ENCODE data around the gene B3GNT2.

B3GNT2 gene

DNA sequence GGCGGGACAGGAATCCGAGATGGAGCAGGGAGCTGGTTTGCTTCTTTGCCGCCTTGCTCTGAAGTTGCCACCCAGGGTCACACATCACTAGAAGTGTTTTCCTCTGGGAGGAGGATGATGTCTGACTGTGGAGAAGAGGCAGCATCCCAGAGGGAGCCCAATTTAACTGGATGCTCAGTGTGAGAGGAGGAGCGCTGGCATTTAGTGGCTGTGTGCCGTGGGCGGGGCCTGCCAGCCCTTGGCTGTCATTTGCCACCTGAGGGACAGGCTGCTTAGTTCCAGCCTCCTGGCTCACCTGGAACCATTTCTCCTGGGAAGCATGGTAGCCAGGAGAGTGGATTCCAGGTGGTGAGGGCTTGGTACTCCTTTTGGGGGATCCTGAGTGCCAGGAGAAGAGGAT lies 9.6 kb downstream of the B3GNT2 start:
- DNase-seq (ENCODE audit: low spot score): no peak

- no peak for DNase-seq (ENCODE audit: low spot score)
These were observed 10.1 kb downstream of the B3GNT2 start for GRCh38 chr2:62206024-62206423.

- DNase-seq (ENCODE audit: low spot score): no peak
These were observed 11.6 kb downstream of the B3GNT2 start for GRCh38 chr2:62207491-62207890.

GRCh38 chr2:62208074-62208757 lies 12.3 kb downstream of the B3GNT2 start:
- DNase-seq (ENCODE audit: low spot score): no peak

GRCh38 chr2:62208758-62209114 lies 12.8 kb downstream of the B3GNT2 start:
- no peak for DNase-seq (ENCODE audit: low spot score)

DNA sequence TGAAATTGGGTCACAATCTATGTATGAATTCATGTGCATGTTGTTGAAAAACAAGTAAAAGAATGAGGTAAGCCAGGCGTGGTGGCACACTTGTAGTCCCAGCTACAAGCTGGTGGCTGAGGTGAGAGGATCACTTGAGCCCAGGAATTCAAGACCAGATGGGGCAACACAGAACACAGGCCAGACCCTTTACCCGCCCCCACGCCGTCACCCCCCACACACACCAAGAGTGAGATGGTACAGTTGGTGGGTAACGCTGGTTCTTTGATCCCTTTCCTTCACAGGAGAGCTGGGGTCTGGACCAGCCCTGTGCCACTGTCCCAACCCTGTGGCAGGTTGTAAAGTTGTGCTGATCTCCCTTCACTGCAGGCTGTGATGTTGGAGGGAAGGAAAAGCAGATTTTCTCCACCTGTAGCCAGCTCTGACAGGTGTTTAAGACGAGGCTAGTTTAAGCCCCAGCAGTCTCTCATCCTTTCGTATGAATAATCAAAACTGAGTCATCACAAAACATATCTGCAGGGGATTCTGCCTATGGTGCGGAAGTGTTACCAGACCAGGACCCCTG lies 13.6 kb downstream of the B3GNT2 start:
- DNase-seq (ENCODE audit: low spot score): no peak

DNA sequence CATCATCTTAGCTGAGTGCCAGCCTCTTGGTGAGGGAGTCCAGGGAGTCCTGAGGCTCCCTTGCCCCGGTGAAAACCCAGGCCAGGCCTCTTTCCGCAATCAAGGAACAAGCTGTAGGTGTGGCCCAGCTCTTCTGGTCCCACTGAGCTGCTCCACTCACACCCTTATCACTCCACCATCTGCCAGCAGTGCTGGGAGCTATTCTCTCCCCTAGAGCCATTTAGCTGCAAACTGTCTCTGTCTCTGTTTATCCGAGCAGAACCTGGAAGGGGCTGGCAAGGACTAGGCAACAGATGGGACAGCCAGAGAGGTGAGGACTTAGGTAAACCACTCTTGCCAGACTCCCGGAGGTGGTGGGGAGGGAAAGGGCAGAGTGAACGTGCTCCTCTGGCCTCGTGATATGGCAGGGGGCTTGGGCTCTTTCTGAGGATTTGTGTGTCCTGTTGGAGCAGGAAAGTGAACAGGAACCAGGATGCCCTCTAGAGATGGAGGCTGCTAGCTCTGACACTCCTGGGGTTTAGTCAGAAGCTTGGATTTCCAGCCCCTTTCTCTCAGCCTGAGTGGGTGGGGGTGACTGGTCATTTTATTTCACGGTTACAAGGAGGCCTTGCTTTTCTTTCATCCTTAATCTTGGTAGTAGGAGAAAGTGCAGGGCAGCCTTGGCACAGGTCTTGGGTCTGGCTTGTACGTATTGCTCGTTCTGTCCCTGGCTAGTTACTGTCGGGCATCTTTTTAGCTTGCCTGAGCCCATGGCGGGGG lies 19.6 kb downstream of the B3GNT2 start:
- DNase-seq (ENCODE audit: low spot score): no peak

DNA sequence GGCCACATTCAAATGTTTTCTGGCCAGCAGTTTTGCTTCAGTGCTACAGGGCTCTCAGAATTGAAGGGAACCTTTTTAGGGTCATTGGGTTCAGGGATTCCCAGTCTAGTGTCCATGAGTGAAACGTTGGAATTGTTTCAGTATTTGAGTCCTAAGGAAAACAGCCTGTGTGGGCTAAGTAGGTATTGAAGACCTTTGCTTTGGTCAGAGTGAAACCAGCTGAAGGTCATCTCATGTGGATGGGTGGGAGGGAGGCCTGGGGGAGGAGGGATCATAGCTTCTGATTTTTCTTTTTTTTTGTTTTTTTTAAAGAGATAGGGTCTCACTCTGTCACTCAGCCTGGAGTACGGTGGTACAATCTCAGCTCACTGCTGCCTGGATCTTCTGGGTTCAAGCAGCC lies 20.2 kb downstream of the B3GNT2 start:
- no peak for DNase-seq (ENCODE audit: low spot score)

DNA sequence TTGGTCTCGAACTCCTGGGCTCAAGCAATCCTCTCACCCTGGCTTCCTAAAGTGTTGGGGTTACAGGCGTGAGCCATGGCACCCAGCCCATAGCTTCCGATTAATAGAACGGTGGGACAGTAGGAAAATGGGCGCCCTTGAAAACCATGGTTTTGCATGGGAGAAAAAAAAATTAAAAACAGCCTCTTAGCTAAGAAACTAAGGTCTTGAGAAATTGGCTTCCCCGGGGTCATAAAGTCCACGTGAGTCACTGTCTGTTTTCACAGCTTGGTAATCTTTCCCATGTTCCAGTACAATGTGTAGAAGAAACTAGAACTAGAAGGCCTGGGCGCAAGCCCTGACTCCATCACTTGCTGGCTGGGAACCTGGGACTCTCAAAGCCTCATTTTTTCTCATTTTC lies 20.7 kb downstream of the B3GNT2 start:
- DNase-seq (ENCODE audit: low spot score): no peak

- no peak for DNase-seq (ENCODE audit: low spot score)
These were observed 21.5 kb downstream of the B3GNT2 start for GRCh38 chr2:62217421-62217820.

DNA sequence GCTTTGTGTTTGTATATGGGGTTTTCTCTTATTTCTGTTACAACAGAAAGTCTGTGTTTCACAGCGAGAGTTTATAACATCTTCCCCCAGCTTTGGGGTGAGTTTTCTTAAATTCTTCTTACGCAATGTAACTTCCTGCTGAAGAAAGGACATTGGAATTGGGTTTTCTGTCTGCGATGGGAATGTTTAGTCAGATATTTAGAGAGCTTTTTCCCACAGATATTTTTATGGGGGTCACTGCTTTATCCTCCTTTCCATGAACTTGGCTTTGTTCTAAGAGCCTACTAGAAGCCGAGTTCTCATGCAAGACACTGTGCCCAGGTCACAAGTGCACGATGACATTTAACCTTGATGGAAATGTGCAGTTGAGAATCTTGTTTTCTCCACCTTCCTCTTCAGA lies 22.1 kb downstream of the B3GNT2 start:
- DNase-seq (ENCODE audit: low spot score): no peak

DNA sequence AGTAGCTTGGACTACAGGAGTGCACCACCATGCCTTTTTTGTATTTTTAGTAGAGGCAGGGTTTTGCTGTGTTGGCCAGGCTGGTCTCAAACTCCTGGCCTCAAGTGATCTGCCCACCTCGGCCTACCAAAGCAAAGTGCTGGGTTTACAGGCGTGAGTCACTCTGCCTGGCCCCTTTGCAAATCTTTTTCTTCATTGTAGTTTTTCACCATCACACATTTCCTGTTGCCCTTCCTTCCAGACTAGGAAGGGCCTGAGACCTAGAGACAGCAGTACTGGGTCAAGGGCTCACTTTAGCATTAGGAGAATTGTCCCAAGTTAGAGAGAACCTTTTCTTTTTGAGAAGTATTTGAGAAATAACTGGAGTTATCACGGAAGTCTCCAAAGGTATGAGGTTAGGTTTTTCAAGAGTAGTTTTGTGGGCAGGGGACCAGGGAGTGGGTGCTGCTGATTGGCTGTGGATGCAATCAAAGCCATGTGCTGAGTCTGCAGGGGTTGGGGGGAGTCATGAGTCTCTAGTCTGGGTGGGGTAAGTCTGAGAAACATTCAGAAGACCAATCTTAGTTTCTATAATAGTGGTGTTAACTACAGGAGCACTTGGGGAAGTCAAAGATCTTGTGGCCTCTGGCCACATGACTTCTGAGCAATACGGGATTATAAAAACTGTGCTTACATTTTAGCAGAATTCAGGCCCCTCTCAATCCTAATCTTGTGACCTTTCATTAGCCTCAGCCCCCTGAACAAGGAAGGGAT lies 23.7 kb downstream of the B3GNT2 start:
- DNase-seq (ENCODE audit: low spot score): no peak

DNA sequence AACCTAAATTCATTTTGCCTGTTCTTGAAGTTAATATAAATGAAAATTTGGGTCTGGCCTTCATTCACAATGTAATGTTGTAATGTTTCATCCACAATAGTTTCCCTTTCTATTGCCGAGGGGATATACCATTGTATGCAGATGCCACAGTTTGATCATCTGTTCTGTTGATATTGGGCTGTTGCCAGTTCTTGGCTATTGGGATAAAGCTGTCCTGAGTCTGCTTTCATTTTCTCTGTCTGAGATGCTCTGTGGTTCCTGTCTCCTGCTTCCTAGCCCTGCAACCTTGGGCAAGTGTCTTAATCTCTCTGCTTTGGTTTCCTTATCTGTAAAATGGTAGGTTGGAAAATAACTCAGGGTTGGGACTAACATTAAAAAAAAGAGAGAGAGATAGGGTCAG lies 25.2 kb downstream of the B3GNT2 start:
- DNase-seq (ENCODE audit: low spot score): no peak

DNA sequence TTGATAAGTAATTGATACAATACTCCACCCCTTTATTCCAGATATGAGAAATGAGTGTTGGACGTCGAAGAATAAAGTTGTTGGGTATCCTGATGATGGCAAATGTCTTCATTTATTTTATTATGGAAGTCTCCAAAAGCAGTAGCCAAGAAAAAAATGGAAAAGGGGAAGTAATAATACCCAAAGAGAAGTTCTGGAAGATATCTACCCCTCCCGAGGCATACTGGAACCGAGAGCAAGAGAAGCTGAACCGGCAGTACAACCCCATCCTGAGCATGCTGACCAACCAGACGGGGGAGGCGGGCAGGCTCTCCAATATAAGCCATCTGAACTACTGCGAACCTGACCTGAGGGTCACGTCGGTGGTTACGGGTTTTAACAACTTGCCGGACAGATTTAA lies 26.3 kb downstream of the B3GNT2 start:
- DNase-seq (ENCODE audit: low spot score): no peak

DNA sequence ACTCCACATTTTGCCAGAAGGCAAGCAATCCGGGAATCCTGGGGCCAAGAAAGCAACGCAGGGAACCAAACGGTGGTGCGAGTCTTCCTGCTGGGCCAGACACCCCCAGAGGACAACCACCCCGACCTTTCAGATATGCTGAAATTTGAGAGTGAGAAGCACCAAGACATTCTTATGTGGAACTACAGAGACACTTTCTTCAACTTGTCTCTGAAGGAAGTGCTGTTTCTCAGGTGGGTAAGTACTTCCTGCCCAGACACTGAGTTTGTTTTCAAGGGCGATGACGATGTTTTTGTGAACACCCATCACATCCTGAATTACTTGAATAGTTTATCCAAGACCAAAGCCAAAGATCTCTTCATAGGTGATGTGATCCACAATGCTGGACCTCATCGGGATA lies 26.8 kb downstream of the B3GNT2 start:
- DNase-seq (ENCODE audit: low spot score): no peak

DNA sequence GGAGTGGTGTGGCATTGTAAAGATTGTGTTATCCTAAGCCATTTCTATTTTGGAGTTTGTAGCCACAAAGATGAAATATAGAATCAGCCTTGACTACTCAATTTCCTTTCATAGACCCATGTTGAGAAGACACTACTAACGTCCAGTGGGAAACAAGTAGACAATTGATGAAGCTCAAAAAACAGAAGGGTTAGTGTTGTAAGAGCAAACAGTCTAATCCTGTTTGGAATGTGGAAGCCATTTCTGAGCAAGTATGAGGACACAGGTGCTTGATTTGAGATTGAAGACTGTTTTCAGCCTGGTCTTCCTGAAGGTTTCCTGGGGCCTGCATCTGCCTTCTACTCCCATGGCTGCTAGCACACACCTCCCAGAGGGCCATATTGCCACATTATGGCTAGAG lies 29.1 kb downstream of the B3GNT2 start:
- DNase-seq (ENCODE audit: low spot score): no peak

DNA sequence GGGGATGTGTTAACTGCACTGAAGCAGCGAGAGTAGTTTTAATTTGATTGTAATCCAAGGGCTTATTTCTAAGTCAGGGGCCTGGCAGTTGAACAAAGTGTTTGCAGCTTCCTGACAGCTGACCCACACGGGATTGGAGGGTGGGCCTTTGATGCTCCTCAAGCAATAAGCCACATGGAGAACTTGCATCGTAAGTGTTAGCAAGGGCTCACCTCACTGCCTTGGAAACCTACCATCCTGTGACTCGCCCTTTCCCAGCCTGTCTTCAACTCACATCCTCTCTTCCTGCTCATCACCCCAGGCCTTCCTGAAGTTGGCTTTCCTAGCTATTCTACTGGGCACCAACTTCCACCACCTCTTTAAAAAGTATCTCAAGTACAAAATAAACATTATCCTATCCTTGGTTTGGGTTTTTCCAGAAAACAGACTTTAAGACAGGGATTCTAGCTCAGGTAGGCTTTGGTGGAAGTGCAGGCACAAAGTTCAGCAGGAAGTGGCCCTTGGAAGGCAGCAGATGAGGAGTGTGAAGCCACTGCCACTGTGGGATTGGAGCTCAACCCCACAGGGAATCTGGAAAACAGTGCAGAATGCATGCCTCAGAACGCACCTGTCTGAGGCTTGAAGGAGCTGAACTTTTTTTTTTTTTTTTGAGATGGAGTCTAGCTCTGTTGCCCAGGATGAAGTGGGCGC lies 31.6 kb downstream of the B3GNT2 start:
- DNase-seq (ENCODE audit: low spot score): no peak

- DNase-seq (ENCODE audit: low spot score): no peak
These were observed 33.2 kb downstream of the B3GNT2 start for GRCh38 chr2:62229082-62229605.

DNA sequence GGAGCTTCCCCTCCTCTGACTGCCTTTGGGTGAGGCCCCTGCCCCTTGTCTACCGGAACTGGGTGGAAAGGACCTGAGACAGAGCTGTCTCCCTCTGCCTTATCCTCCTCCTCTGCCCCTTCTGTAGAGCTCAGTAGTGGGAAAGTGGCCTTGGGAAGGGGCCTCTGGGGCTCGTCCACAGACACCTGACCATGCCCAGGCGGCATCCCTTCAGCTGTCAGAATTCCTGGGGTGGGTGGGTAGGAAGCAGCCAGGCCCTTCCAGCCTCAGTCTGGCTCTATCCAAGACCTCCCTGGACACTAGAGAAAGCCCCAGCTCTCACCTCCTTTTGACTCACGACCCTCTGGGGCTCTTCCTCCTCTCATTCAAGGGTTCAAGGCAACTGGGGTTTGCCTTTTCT lies 35.6 kb downstream of the B3GNT2 start:
- no peak for DNase-seq (ENCODE audit: low spot score)

DNA sequence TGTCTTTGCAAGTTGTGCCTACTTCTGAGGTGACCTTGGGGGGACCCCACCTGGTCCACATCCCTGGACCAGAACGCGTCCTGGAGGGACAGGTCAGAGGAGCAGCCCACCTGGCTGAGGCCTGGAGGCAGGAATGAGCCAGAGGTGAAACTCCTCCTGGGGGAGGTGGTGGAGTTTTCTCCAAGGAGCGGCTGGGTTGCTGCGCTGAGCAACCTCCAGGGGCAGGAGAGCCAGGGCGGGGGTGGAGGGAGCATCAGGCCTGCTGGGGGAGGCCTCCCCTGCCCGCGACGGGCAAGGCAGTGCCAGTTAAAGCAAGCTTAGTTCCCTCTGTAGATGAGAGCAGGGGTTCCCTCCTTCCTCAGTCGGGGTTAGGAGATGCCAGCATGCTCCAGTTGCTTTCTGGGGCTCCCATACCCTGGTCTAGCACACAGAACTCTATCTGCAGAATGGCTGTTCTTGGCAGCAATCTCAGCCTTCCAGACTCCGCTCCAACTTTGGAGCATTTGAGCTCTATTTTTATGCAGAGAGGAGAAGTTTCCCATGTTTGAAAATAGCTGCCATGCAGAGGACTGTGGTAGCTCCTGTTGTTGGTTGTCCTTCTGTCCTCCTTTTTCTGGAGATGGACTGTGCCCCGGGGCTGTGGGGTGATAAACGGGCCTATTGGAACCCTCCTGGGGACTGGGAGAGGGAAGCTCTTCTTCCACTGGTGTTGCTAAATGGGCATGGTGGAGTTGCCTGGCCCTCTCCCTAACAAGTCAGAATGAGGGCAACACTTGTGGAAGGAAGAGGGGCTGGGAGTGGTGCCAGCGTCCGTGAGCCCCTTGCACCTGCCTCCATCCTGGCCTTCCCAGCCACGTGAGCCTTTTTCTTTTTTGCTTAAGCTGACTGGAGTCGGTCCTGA lies 39.1 kb downstream of the B3GNT2 start:
- no peak for DNase-seq (ENCODE audit: low spot score)

GRCh38 chr2:62236499-62236898 lies 40.6 kb downstream of the B3GNT2 start:
- DNase-seq (ENCODE audit: low spot score): no peak
